Cerebellar nuclear complex (tissue), 1 donor: Measurements from ENCODE around the gene PLXNA2.

Experiments used
- DNase-seq, 2 experiments: peaks; one replicate each; lab custom pipeline; 2025; lab: John Stamatoyannopoulos, UW

Gene PLXNA2

DNA sequence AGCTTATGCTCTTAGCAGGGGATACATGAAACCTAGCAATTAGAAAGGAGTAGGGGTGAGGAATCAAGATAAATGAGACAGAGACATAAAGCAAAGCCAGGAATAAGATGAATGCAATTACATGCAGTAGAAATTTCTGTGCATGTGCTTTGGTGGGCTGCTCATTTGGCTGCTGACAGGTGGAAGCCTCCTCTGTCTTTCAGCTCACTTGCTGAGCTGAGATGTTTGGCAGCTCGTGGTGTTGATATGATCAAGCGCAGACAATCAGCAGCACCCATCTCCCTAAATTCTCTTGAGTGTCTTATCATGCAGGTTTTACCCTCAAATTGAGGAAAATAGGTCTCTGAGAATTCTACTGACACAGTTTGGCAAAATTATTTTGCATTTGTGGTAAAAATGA, 224.9 kb downstream of the PLXNA2 start:
- DNase-seq, result no peak

DNA sequence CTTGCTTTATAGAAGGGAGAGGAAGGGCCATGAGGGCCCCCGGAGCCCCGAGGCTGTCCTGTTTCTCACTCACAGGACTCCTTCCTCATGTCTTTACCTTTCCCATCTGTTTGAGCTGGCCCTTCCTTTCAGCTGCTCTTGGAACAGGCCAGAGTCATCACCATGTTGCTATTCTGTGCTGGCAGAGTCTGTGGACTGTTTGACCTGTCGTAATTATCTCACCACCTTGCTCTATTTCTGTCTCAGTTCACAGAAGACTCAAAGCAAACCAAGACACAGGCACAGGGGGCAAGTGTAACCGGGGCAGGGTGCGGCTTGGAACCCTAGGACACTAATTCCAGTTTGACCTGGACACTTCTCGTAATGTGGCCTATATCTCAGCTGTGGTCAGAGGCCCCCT, 228.9 kb downstream of the PLXNA2 start:
- no peak for DNase-seq

DNA sequence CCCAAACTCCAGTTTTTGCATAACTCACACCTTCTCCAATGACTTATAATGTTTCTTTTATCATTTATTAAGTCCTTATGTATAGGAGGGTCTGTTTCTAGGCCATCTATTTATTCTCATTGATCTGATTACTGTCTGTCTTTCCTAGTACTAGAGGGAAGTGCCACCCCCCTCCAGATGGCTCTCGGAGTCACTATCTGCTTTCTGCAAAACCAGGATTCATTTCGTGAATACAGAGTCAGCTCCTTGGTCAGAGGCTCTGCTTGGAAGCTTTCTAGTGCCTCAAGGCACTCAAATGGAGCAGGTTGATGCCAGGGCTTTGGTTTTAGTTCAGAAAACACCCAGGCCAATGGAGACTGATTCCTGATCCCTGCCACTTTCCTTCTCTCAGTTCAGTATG, 231.0 kb downstream of the PLXNA2 start:
- DNase-seq, result no peak

- DNase-seq, result no peak
Measured at GRCh38 chr1:208012721-208013120, 231.5 kb downstream of the PLXNA2 start.

GRCh38 chr1:208010487-208011071, 233.6 kb downstream of the PLXNA2 start:
- DNase-seq, result no peak

GRCh38 chr1:208009706-208010444, 234.3 kb downstream of the PLXNA2 start:
- DNase-seq, result no peak

GRCh38 chr1:208009303-208009702, 234.9 kb downstream of the PLXNA2 start:
- DNase-seq, result no peak

- DNase-seq, result no peak
Measured at GRCh38 chr1:208008534-208008933, 235.7 kb downstream of the PLXNA2 start.

DNA sequence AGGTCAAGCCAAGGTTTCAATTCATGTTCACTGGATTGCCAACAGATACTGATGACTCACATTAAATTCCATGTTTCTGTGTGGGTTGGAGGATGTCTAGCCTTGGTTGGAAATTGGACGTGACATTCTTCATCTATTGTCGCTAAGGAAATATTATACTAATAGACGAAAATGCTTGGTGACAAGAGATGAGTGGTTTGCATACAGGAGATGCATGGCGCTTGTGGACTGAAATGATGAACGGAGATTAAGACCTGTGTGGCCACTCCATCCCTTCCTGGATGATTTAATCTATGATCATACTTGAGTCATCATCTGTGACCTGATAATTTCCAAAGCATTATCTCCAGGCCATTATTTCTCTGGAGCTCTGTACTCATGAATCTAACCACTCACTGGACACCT, 236.2 kb downstream of the PLXNA2 start:
- DNase-seq, result no peak

DNA sequence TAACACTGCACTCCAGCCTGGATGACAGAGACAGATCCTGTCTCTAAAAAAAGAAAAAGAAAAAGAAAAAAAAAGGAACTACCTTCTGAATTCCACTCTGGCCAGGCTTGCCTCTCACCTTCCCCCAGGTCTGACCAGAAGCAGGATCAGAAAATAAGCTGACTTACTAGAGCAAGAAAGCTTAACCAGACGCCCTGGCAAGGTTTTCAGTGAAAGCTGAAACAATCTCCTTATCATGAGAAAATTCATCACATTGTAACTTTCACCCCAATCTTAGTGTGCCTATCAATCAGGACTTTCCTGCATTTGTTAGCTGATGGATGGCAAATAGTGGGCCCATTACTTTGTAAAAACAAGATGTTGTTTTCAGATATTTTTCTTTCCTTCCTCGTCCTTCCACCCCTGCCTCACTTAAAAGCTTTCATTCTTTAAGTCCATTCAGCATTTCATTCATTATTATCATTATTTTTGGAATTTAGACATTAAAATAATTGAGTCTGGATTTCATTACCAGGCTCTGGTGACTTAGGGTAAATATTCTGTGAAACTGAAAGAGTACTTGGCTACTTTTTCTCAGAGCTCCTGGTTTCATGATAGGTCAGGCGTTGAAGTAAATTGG, 236.8 kb downstream of the PLXNA2 start:
- DNase-seq, result no peak

DNA sequence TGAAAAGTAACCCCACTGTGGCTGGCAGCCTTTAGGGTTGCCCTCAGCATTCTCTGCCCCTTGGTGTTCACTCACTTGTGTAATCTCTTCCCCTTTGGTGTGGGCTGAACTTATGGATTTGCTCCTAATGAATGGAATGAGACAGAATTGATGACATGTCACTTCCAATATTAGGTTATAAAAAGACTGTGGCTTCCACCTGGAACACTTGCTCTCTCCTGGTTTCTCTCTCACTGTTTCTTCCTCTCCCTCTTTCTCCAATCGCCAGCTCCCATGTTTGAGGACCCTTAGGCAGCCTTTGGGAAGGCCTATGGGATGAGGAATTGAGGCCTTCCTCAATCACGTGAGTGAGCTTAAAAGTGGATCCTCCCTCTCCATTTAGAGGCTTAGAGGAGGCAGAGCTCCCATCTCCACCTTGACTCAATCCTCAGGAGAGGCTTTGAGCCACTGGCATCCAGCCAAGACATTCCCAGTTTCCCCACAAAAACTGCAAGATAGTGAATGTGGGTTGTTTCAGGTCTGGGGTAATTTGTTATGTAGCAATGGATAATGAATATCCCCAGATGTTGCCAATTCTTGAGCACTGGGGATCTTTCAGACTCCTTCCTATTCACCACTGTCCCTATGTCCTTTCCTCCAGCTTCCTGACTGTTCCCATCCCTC, 237.8 kb downstream of the PLXNA2 start:
- no peak for DNase-seq

- no peak for DNase-seq
Measured at GRCh38 chr1:208004851-208005250, 239.3 kb downstream of the PLXNA2 start.

DNA sequence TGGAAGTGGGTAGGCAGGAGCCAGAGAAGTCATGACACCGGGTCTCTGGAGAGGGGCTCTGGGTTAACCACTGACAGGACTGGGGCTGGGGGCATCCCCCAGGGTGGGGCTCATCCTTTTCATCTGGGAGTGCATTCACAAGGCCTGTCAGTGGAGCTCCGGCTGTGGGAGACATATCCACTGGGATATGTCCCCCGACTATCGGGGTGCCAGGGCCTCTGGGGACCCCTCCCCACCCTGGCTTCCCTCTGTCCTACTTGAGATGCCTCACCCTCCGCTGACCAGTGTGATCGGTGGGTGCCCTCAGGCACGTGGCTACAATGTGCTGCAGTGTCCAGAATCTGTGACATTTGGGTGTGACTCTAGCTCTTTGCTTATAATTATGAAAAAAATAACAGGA, 240.9 kb downstream of the PLXNA2 start:
- no peak for DNase-seq

- DNase-seq, result no peak
Measured at GRCh38 chr1:208002672-208003071, 241.5 kb downstream of the PLXNA2 start.

DNA sequence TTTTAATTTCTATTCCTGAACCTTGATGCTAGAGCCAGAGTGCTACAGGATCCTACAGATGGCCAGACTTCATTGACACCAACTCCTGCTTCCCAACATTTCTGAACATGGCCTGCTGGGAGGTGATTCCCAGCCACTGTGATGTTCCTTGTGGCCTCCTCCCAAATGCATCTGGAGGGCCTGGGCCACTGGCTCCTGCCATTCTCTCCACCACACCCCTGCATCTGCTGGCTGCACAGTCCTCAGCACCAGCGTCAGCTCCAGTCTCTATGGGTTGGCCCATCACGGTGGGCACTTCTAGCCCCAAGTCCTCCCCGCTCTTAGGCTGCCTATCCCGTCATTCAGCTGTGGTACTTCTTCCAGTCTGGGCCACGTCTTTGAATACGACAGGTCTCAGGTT, 242.1 kb downstream of the PLXNA2 start:
- DNase-seq, result no peak

DNA sequence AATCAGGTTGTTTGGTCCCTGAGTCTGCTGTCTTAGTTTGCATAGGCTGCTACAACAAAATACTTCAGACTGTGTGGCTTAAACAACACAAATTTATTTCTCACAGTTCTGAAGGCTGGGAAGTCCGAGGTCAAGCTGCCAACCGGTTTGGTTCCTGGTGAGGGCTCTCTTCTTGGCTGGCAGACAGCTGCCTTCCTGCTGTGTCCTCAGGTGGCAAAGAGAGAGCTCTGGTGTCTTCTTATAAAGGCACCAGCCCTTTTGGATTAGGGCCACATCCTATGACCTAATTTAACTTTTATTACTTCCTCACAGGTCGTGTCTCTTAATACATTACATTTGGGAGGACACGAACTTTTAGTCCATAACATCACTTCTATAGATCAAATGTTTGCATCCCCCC, 243.7 kb downstream of the PLXNA2 start:
- no peak for DNase-seq

- no peak for DNase-seq
Measured at GRCh38 chr1:207999972-208000371, 244.2 kb downstream of the PLXNA2 start.

GRCh38 chr1:207999274-207999915, 244.8 kb downstream of the PLXNA2 start:
- DNase-seq, result no peak

DNA sequence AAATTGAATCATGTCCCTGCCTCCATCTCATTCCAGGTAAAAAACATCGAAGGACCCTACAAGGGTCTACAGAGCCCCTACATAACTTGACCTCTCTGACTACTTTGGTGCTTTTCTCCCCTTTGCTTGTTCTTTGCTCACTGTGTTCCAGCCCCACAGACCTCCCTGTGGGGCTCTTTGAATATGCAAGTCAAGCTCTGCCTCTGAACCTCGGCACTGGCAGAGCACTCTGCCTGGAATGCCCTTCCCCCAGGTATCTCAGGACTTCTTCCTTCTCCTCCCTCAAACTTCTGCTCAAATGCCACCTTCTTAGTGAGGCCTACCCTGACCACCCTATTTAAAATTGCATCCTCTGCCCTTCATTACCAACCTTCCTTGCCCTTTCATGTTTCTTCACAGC, 245.5 kb downstream of the PLXNA2 start:
- no peak for DNase-seq

- DNase-seq, result peak in 1 of 2 experiments; percentile 31
Measured at GRCh38 chr1:207997486-207998268, 246.5 kb downstream of the PLXNA2 start.

DNA sequence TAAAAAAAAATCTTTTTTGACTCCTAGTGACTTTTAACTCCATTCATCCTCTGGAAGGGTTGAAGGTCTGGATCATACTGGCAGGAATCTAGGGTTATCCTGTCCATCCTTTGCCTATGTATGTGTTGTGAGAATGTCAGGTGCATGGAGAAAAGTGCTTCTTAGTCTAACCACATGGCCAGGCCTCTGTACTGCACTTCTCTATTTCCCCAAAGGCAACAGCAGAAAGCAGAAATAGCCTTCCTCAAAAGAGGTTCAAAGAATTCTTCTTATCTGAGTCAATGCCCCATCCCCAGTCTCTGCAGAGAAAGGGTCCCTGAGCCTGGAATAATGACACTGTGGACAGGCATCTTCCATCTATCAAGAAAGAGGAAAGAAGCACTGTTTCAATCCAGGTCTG, 247.5 kb downstream of the PLXNA2 start:
- DNase-seq, result no peak

DNA sequence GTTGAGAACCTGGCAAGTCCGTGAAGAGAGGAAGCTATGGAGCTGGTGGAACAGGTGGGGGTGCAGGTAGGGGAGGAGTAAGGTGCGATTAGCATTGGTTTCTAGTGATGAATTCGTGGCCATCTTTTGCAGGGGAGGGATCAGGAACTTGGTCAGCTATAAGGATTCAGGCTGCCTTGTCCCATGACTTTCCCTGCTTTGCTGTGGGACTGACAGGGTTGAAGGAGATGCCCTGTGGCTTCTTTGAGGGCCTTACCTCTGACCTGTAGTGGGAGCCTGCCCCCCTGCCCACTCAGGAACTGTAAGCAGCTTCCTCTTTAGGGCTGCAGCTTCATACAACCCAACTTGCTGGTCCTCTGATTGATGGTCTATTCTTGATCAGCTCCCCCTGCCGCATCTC, 248.6 kb downstream of the PLXNA2 start:
- DNase-seq, result no peak
